Lung microvascular endothelial cell (primary cell): ENCODE data around the gene DOC2A. TPM values are rescaled to one million over a fixed set of nuclear protein-coding genes. Genes with fewer than 3 reads are reported as not detected.
"Not testable (repeated sequence)": the region's sequence is repeated elsewhere in the genome, so short reads cannot be mapped to it uniquely, and the experiment has no call there.

Experiments
- DNase-seq, 2 donors: peaks; one replicate each; pipeline versions ENCODE4 v3.0.0 to v3.0.0-alpha.2; 2010; ENCODE audit warnings: low read depth in 2 of 2
- total RNA-seq: library from RNA; depleted of rRNA; stranded (reverse); fragments of >200 nt; gene quantifications from 2 replicates; pipeline ENCODE4 v1.2.1, GENCODE V29; 2014

Gene DOC2A
- total RNA-seq, 1 donor from 2014 or later = 0.20 TPM

DNA sequence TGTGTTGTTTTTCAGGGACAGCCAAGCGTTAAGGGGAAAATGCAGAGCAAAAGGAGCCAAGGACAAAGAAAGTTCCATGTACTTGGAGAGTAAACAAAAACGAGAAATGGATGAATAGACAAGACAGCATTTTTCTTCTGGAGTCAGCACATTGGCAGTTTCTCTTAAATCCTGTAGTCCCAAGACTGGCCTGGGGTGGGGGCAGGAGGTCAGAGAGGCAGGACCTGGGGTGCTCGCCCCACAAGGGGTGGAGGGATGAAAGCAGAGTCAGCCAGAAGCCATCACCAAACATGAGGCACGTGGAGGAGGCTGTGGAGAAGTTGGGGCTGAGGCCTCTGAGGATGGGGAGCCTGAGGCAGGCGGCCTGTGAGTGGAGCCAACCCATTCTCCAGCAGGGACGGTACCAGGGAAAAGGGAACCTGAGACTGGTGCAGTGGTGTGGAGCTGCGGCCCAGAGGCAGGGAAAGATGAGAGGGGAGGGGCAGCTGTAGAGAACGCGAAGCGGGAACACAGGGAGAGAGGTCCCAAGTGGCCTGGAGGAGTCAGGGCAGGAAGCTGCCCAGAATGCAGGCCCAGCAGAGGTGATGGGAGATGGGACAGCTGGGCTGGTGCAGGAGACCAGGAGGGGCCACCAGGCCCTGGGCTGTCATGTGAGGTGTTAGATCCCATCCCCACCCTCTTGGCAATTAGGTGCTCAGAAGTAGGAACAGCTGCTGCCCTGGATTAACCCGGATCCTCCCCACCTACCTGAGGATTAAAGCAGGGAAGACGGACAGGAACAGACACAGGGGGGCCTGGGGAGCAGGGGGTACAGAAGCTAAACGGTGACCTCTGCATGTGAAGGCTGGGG, 17.0 kb upstream of the DOC2A start:
- no peak for DNase-seq

DNA sequence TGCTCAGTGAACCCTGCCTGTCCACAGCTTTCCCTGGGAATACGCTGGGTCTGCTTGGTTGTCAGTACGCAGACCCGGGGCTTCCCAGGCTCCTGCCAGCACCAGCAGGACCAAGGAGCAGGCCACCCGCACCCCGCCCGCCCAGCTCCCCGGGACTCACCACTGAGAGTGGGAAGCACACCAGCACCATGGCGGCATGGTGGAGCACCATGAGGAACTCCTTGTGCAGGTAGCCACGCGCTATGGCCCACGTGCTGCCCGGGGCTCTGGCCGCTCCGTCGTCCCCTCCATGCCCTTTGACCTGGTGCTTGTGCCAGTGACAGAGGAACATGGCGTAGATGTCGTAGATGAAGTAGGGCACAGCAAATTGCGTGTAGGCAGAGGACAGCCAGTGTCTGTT, 15.6 kb upstream of the DOC2A start:
- DNase-seq = no peak

DNA sequence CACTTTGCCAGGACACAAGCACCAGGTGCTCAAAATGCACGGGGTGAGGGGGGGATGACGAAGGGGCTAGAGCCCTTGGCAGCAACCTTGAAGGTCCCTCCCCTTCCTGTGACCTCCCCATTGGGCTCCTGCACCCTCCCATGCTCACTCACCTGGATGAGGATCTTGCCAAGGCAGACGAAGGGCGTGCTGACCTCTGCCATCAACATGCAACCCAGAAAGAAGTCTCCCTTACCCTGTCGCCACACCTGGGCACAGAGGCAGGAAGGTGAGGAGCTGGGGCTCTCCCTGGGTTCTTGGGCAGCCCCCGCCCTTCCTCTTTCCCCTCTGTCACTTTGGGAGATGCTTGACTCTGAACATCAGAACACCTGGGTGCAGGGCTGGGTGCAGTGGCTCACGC, 14.7 kb upstream of the DOC2A start:
- no peak for DNase-seq

DNA sequence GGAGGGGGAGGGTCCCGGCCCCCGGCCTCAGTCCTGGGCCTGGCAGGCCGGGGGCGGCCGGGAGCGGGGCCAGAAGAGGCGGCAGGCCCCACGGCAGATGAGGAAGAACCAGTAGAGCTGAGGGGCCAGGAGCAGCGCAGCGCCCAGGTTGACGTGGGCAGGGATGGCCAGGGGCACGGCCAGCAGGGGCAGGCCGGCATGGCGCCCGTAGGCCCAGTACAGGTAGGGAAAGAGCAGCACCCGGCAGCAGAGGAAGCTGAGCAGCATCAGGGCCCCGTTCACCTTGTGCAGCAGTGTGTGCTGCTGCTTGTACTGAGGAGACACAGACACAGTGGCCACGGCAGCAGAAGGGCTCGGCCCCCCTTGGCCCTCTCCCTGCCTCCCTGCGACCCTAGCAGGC, 14.3 kb upstream of the DOC2A start:
- DNase-seq = no peak

DNA sequence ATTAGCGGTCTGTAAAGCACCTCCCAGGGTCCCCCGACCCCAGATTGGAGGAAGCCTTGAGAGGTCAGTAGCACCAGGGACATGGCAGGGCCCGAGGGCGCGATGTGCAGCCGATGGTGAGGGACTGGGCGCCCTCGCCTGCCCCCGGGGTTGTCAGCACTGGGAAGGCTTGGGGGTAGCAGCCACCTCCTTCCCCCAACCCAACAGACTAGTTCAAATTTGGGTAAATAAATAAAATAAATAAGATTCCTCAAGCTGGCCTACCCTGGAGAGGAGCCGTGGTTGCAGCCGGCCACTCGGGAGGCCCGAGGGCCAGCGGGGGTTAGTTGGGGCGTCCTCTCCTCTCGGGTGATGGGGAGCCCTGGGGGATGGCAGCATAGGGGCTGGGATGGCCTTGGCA, 13.6 kb upstream of the DOC2A start:
- no peak for DNase-seq

DNA sequence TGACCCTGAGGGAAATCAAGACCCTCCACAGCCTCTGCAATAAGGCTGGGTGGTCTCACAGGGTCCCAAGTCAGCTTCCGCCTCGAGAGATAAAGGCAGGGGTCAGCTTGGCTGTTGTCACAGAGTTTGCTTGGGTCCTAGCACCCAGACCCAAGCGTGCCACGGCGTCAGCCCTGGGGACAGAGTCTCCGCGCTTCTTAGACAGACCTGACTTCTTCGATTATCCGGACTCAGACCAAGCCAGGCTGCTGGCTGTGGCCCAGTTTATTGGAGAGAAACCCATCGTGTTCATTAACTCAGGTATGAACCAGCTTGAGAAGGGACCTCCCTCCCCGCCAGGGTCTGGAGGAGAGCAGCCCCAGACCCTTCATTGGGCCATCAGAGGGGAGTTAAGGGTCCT, 12.8 kb upstream of the DOC2A start:
- DNase-seq = no peak

DNA sequence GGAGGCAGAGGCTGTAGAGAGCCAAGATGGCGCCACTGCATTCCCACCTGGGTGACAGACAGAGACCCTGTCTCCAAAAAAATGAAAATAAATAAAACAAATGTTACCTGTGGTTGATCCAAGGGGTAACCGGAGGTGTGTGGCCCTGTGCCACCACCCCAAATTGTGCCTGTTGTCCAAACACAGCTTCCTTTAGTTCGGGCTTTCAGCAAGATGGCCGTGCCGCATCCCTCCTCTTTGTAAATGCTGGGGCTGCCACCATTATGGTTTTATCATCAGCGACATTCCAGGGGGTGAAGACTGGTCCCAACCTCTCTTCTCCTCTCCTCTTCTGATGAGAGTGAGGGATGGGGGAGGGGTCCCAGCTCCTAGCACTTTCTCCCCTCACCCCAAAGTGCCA, 12.1 kb upstream of the DOC2A start, which contains the start of gene C16orf92:
C16orf92 (plus strand) TSS at position 312 of the 400 bp plus-strand sequence. CDS start 143 bp downstream, outside the sequence.
- DNase-seq = no peak

DNA sequence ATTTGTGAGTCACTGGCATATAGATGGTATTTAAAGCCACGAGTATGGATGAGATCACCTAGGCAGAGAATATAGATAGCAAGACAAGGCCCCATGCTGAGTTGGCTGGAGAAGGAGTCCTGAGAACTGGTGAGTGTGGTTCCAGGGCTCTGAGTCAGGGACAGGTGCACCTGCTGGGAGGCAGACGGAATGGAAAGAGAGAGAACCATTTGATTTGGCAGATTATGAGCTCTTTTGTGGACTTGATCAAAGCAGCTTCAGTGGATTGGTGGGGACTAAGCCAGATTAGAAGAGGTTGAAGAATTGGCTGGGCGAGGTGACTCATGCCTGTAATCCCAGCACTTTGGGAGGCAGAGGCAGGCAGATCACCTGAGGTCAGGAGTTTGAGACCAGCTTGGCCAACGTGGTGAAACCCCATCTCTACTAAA, 7.9 kb upstream of the DOC2A start:
- DNase-seq = no peak

DNA sequence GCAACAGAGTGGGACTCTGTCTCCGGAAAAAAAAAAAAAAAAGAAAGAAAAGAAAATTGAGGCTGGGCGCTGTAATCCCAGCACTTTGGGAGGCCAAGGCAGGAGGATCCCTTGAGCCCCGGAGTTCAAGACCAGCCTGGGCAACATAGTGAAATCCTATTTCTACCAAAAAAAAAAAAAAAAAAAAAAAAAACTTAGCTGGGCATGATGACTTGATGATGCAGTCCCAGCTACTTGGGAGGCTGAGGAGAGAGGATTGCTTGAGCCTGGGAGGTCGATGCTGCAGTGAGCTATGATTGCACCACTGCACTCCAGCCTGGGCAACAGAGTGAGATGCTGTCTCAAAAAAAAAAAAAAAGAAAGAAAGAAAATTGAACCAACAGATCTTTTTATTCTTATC, 7.1 kb upstream of the DOC2A start:
- not testable (repeated sequence) for DNase-seq

DNA sequence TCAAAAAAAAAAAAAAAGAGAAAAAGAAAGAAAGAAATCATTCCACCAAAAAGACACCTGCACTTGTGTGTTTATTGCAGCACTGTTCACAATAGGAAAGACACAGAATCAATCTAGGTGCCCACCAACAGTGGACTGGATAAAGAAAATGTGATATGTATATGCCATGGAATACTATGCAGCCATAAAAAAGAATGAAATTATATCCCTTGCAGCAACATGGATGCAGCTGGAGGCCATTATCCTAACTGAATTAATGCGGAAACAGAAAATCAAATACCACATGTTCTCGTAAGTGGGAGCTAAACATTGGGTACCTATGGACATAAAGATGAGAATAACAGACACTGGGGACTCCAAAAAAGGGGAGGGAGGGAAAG, 6.4 kb upstream of the DOC2A start:
- DNase-seq = no peak

DNA sequence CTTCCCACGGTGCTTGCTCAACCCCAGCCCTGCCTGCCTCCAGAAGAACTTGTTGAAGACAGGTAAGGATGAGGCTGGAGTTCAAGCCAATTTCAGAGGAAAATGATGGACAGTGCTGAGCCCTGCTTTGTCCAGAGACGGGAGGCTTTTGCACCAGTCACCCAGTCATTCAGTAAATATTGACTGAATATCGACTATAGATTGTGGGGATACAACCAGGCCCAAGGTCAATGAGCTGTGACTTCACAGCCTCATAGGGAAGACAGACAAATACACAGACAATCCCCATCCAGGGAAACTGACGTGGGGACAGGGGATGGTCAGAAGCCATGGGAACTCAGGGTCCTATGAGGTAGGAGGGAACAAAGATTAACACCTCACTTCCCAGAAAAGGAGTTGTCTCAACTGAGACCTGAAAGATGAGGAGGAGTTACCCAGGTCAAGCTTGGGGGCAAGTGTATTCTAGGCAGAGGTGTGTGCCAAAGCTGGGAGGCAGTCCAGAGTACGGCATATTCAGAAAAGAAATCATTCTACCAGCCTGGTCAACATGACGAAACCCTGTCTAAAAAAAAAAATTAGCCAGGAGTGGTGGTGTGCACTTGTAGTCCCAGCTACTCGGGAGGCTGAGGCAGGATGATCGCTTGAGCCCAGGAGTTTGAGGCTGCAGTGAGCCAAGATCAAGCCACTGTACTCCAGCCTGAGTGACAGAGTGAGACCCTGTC, 5.9 kb upstream of the DOC2A start:
- no peak for DNase-seq

DNA sequence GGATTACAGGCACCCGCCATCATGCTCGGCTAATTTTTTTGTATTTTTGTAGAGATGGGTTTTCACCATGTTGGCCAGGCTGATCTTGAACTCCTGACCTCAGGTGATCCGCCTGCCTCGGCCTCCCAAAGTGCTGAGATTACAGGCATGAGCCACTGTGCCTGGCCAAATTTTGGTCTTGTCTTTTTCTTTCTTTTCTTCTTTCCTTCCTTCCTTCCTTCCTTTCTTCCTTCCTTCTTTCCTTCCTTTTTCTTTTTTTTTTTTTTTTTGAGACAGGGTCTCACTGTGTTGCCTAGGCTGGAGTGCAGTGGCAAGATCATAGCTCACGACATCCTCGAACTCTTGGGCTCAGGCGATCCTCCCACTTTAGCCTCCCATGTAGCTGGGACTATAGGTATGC, 4.6 kb upstream of the DOC2A start:
- not testable (repeated sequence) for DNase-seq

DNA sequence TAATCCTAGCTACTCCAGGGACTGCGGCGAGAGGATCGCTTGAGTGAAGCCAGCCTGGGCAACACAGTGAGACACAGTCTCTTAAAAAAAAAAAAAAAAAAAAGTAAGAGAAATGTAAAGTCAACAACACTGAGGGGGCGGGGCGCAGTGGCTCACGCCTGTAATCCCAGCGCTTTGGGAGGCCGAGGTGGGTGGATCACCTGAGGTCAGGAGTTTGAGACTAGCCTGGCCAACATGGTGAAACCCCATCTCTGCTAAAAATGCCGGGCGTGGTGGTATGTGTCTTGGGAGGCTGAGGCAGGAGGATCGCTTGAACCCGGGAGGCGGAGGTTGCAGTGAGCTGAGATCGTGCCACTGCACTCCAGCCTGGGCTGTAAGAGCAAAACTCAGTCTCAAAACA, 1.8 kb upstream of the DOC2A start:
- DNase-seq = not testable (repeated sequence)

DNA sequence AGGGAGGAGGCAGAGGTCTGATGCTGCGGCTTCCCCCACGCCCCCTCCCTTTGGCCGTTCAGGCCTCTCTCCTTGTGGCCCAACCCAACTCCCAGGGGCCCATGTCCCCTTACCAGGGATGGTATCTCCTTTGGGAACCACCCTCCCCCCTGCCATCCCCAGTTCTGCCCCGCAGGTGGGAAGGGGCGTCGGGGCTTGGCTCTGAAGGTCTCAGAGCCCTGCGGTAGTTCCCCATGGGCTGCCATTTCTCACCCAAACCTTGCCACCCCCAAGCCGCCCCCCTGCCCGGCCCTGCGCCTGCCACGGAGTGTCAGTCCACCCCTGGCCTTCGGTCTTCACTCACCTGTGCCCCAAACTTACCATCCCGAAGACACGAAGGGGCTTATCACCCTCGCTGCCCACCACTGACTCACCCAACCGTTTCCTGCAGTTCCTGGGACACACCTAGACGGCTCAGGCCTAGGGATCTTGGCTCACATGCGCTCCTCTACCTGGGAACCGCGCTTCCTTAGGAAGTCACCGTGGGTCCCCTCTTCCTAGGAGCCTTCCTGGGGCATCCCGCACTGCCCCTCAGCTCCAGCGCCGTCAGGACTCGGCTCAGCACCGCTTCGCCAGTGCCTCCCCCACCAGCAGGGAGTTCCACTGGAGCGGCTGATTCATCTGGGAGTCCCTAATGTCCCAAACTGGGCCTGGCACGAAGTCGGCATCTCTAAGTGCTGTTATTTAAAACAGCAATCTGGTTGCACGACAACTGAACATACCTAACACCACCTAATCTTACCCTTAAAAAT, 1.1 kb upstream of the DOC2A start:
- no peak for DNase-seq

DNA sequence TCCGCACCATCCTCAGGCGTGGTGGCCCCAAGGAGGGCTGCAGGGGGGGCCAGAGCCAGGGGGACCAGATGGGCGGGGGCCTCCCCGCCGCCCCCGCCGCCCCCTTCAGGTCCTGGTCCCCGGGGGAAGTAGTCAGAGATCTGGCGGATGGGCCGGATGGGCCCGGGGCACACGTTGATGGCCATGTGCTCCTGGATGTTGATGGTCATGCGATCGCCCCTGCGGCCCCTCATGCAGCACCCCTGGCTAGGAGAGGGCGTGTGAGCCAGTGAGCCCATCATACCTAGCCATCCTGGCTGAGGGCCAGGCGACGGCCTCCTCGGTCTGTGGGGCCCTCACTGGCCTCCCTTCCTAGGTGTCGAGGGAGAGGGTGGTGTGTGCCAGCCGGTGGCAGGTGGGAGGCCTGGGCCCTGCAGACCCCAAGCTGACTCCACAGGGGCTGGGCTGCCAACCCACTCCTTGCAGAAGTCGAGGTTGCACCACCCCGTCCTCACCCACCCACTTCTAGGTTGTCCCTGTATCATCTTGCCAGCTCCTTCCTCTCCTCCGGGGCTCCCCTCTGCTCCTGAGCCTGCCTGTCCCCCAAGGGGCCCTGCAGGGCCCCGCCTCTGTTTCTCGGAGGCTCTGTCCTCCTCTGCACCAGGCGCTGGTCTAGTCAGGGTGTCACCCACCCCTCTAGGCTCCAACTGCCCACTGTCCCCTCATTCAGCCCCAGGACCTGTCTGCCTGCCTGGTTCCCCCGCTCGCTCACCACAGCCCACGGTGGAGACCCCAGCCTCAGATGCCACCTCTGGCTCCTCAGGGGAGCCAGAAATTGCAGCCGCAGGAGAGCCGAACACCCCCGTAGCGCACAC, 610 bp downstream of the DOC2A start:
- no peak for DNase-seq

DNA sequence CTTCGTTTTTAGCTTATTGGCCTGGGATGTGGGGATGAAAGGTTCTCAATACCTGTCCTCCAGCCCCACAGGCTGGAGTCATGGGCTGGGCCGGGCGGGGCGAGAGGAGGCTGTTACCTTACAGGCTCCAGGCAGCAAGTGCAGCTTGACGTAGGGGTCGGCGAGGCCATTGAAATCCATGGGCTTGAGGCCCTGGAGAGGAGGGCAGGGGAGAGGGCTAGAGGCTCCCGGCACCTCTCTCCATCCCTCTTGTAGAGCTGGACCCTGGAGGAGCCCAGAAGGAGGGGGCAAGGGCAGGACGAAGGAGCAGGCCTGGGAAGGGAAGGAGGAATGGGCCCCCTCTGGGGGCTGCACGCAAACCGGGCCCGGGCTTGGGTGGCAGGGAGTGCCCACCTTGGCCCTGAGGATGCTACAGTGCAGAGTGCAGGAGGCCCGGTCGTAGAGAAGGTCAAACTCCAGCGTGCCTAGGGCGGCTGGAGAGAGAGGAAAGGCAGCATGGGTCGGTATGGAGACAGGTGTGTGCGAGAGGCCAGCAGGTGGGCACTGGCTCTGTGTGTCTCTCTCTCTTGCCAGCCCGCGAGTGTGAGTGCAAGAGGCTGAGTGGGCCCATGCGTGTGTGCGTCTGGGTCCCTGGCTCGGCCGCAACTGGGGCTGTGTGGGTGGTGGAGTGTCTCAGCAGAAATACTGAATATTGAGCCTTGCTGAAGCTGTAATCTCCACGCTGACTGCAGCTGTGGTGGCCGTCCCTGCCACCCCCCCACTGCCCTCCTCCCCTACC, 1.6 kb downstream of the DOC2A start:
- no peak for DNase-seq

DNA sequence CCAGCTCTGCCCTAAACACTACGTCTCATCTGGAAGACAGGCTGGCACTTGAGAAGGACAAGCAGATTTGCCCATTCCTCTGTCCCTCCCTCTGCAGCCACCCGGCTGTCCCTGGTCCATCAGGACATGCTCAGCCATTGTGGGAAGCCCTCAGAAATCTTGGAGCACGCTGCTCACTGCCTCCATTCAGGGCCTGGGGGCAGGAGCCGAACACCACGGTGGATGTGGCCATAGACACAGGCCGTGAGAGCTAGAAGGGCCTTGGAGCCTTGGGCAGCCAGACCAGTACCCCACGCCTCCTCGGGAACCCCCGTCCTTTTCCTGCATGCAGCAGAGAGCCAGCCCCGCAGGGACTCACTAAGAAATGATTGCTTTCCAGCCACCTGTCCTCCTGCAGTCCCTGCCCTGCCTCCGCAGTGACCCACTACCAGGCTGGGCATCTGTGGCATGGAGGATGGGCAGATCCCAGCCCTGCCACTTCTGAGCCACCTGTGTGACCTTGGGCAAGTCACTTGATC, 3.4 kb downstream of the DOC2A start:
- DNase-seq = no peak

DNA sequence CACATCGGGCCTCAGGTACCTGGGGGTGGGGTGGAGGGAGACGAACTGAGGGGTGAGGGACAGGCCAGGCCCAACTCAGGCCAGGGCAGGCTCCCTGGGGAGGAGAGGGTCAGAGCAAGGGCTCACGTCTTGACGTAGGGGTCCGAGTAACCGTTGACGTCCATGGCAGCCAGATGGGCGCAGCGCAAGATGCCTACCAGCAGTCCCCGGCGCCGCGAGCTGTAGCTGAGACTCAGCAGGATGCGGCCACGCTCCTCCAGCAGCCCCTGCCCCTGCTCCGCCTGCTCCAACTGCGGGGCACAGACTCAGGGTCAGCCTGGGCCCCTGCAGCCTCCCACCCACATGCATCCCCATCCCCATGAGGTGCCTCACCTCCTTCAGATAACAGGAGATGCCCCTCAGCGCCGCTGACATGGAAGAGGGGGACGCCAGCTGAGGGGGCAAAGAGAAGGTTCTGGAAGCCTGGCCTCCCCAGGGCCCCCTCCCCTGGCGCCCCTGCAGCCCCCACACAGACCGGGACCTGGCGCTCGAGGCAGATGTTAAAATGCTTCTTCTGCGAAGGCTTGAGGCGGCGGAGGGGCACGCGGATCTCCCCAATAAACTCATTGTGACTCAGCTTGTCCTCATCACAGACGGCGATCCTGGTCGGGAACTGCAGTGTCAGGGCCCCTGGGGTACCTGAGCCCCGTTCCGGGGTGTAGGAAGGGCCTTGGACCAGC, 4.0 kb downstream of the DOC2A start:
- no peak for DNase-seq

DNA sequence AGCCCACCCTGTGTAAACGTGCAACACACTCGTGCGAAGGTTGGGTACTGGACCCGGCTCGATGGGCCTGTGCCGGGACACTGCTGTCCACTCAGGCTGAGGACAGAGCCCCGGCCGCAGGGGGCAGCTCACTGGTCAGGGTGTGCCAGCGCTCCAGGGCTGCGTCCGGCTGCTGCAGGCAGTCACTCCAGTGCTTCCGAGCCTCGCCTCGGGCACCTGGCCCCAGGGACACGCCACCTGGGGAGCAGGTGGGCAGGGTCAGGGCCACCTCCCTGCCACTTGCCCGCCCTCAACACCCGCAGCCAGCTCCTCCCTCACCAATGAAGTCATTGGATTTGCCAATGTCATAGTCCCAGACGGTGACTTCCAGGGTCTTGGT, 4.7 kb downstream of the DOC2A start:
- DNase-seq = no peak
